GM18498 (cell line): Measurements from ENCODE around the gene METAP1D.
"Not testable (repeated sequence)": the region's sequence is repeated elsewhere in the genome, so short reads cannot be mapped to it uniquely, and the experiment has no call there.

Experiments used
- ATAC-seq: cut with Tn5 transposase; IDR thresholded peaks from one replicate; pipeline ENCODE4 v1.9.1; 2021; ENCODE audit warnings: mild to moderate bottlenecking, moderate library complexity; ENCODE audit not compliant: unreplicated experiment

The METAP1D gene

GRCh38 chr2:172100935-172101820 lies 101.4 kb downstream of the METAP1D start:
- ATAC-seq, result no peak

- ATAC-seq, result no peak
Measured at GRCh38 chr2:172101821-172102390, 102.2 kb downstream of the METAP1D start.

GRCh38 chr2:172102391-172103359 lies 102.9 kb downstream of the METAP1D start, which contains the start of gene DLX2:
DLX2 (minus strand) TSS chr2:172102900; CDS start chr2:172102538, 362 bp downstream.
- peak; percentile 79 for ATAC-seq

- no peak for ATAC-seq
Measured at GRCh38 chr2:172103471-172104272, 103.9 kb downstream of the METAP1D start.

- ATAC-seq, result no peak
Measured at GRCh38 chr2:172105471-172106107, 105.8 kb downstream of the METAP1D start.

- no peak for ATAC-seq
Measured at GRCh38 chr2:172106108-172106961, 106.6 kb downstream of the METAP1D start.

GRCh38 chr2:172107690-172108586 lies 108.2 kb downstream of the METAP1D start:
- ATAC-seq, result no peak

GRCh38 chr2:172108587-172108930 lies 108.8 kb downstream of the METAP1D start:
- ATAC-seq, result no peak

- ATAC-seq, result no peak
Measured at GRCh38 chr2:172109256-172109987, 109.7 kb downstream of the METAP1D start.

- no peak for ATAC-seq
Measured at GRCh38 chr2:172109988-172110811, 110.4 kb downstream of the METAP1D start.

- ATAC-seq, result no peak
Measured at GRCh38 chr2:172113617-172114016, 113.9 kb downstream of the METAP1D start.

GRCh38 chr2:172114176-172114575 lies 114.4 kb downstream of the METAP1D start:
- not testable (repeated sequence) for ATAC-seq

GRCh38 chr2:172114579-172114978 lies 114.8 kb downstream of the METAP1D start:
- no peak for ATAC-seq

GRCh38 chr2:172116107-172116506 lies 116.4 kb downstream of the METAP1D start:
- ATAC-seq, result no peak

GRCh38 chr2:172119089-172119488 lies 119.3 kb downstream of the METAP1D start:
- ATAC-seq, result no peak

- no peak for ATAC-seq
Measured at GRCh38 chr2:172120118-172120517, 120.4 kb downstream of the METAP1D start.
